GM18507 (cell line): ENCODE results near the gene ROCK1.
"Not testable (repeated sequence)": the region's sequence is repeated elsewhere in the genome, so short reads cannot be mapped to it uniquely, and the experiment has no call there.

Experiments
- DNase-seq: peaks from one replicate; pipeline ENCODE4 v3.0.0; 2011; ENCODE audit warnings: low read depth; ENCODE audit not compliant: insufficient read length; ENCODE audit errors: extremely low spot score
- FAIRE-seq: peaks from 2 replicates; lab custom pipeline; 2011; peaks lifted over from hg19 to GRCh38; lab: Jason Lieb, UNC

ROCK1 gene

GRCh38 chr18:20966795-20967194 is 144.8 kb downstream of the ROCK1 start:
- FAIRE-seq (no peak), DNase-seq (no peak)

- DNase-seq (no peak), FAIRE-seq (no peak)
These were observed 148.6 kb downstream of the ROCK1 start for GRCh38 chr18:20963027-20963426.

GRCh38 chr18:20960735-20961134 is 150.9 kb downstream of the ROCK1 start:
- DNase-seq (no peak), FAIRE-seq (no peak)

DNA sequence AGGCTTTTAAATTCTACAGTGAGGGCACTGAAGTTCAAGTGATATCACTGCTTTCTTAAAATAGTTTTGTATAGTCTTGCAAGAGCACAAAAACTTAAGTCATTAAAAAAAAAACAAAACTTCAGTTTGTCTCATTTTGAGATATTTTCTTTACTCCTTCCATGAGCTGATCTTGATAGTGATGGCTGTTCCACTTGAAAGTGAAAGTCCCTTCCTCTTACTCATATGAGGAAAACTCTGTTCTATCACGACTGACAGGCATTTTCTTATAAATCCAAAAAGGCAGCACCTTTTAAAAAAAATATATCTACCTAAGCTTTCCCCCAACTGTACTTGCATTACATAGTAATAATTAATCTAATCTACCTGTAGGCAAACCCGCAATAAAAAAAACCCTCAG is 160.8 kb downstream of the ROCK1 start:
- peak; percentile 15 for FAIRE-seq
- not testable (repeated sequence) for DNase-seq
